Trophoblast cell (in vitro differentiated cells and primary cell): Measurements from ENCODE around the gene EIF4ENIF1.

Source experiments
- DNase-seq, 2 donors: peaks; one replicate each; pipeline ENCODE4 v3.0.0-alpha.2; 2016
- H2AFZ ChIP-seq: 2 replicates; pipeline ENCODE4 v1.6.1; 2013; ENCODE audit warnings: low read length, moderate library complexity, mild to moderate bottlenecking; ENCODE audit not compliant: insufficient read depth, poor library complexity
- H2AK5ac ChIP-seq: 2 replicates; pipeline ENCODE4 v1.6.1; 2013; ENCODE audit warnings: mild to moderate bottlenecking, low read length
- H2BK120ac ChIP-seq: 2 replicates; pipeline ENCODE4 v1.6.1; 2013; ENCODE audit warnings: low read length, mild to moderate bottlenecking, moderate library complexity; ENCODE audit not compliant: insufficient read depth, poor library complexity
- H2BK12ac ChIP-seq: 2 replicates; pipeline ENCODE4 v1.6.1; 2013; ENCODE audit warnings: mild to moderate bottlenecking, low read length, moderate library complexity
- H2BK5ac ChIP-seq: 2 replicates; pipeline ENCODE4 v1.6.1; 2013; ENCODE audit warnings: low read length, low read depth, moderate library complexity, mild to moderate bottlenecking; ENCODE audit not compliant: poor library complexity
- H3K14ac ChIP-seq: 2 replicates; pipeline ENCODE4 v1.6.1; 2013; ENCODE audit warnings: mild to moderate bottlenecking, low read length
- H3K18ac ChIP-seq: 2 replicates; pipeline ENCODE4 v1.6.1; 2013; ENCODE audit warnings: mild to moderate bottlenecking, low read length
- H3K23ac ChIP-seq: 2 replicates; pipeline ENCODE4 v1.6.1; 2013; ENCODE audit warnings: low read length
- H3K27ac ChIP-seq: 2 replicates; pipeline ENCODE4 v1.5.1; 2013; ENCODE audit warnings: low read depth, mild to moderate bottlenecking, inconsistent platforms, low read length, moderate library complexity
- H3K27me3 ChIP-seq: 2 replicates; pipeline ENCODE4 v1.6.1; 2013; ENCODE audit warnings: inconsistent platforms, mild to moderate bottlenecking, low read length, moderate library complexity; ENCODE audit not compliant: insufficient read depth
- H3K36me3 ChIP-seq, 2 experiments: 1 replicate in 1 of 2; 2 replicates in 1 of 2; pipeline ENCODE4 v1.6.1; 2013; ENCODE audit warnings: low read length in 2 of 2, mild to moderate bottlenecking in 2 of 2, moderate library complexity in 1 of 2; ENCODE audit not compliant: insufficient read depth in 2 of 2, control insufficient read depth in 1 of 2
- H3K4ac ChIP-seq: 2 replicates; pipeline ENCODE4 v1.6.1; 2013; ENCODE audit warnings: low read depth, mild to moderate bottlenecking, low read length, moderate library complexity
- H3K4me1 ChIP-seq, 2 experiments: 1 replicate in 1 of 2; 2 replicates in 1 of 2; pipeline ENCODE4 v1.6.1; 2013; ENCODE audit warnings: low read length in 2 of 2, mild to moderate bottlenecking in 2 of 2, moderate library complexity in 1 of 2; ENCODE audit not compliant: insufficient read depth in 2 of 2, control insufficient read depth in 1 of 2
- H3K4me2 ChIP-seq: 2 replicates; pipeline ENCODE4 v1.6.1; 2013; ENCODE audit warnings: inconsistent platforms, mild to moderate bottlenecking, low read length, moderate library complexity
- H3K4me3 ChIP-seq: 2 replicates; pipeline ENCODE4 v1.5.1; 2013; ENCODE audit warnings: mild to moderate bottlenecking, low read depth, low read length, inconsistent platforms
- H3K79me1 ChIP-seq: one replicate; pipeline ENCODE4 v1.6.1; 2013; ENCODE audit warnings: low read length
- H3K79me2 ChIP-seq: 2 replicates; pipeline ENCODE4 v1.6.1; 2013; ENCODE audit warnings: low read length, mild to moderate bottlenecking; ENCODE audit not compliant: control insufficient read depth, insufficient read depth, poor library complexity
- H3K9ac ChIP-seq: 2 replicates; pipeline ENCODE4 v1.6.1; 2013; ENCODE audit warnings: mild to moderate bottlenecking, low read length
- H3K9me3 ChIP-seq: 2 replicates; pipeline ENCODE4 v1.6.1; 2013; ENCODE audit warnings: low read depth, mild to moderate bottlenecking, control low read depth, inconsistent platforms, low read length; ENCODE audit not compliant: insufficient read depth
- H4K12ac ChIP-seq: 2 replicates; pipeline ENCODE4 v1.6.1; 2013; ENCODE audit warnings: low read depth, mild to moderate bottlenecking, low read length, moderate library complexity
- H4K8ac ChIP-seq: 2 replicates; pipeline ENCODE4 v1.6.1; 2013; ENCODE audit warnings: low read depth, mild to moderate bottlenecking, low read length, moderate library complexity
- H4K91ac ChIP-seq: one replicate; pipeline ENCODE4 v1.6.1; 2013; ENCODE audit warnings: low read depth, mild to moderate bottlenecking, low read length, moderate library complexity
- WGBS: extraction: QIAGEN DNeasy Blood & Tissue Kit; methylation state at CpG from one replicate; pipeline ENCODE4 v1.1.7; 2013; ENCODE audit warnings: missing lambda C conversion rate; ENCODE audit not compliant: insufficient read length, insufficient coverage; ENCODE audit errors: extremely low coverage; 5-methylcytosine and 5-hydroxymethylcytosine counted together

The EIF4ENIF1 gene

GRCh38 chr22:31474743-31475142 lies 14.9 kb downstream of the EIF4ENIF1 start:
- Histone ChIP-seq H3K4ac (no peak overlapping the region), H4K91ac (no peak overlapping the region), H3K23ac (no peak overlapping the region), H2AFZ (no peak overlapping the region), H3K36me3 (peaks cover 16 to 20% of the 10 kb centered on the region in 2 experiments), H3K14ac (no peak overlapping the region), H3K4me2 (no peak overlapping the region), H2BK5ac (no peak overlapping the region), H4K12ac (no peak overlapping the region), H3K27me3 (no peaks in the 10 kb centered on the region), H2BK120ac (no peak overlapping the region), H2BK12ac (no peak overlapping the region), H3K4me3 (no peak overlapping the region), H3K18ac (no peak overlapping the region), H3K9ac (no peak overlapping the region), H3K9me3 (no peaks in the 10 kb centered on the region), H3K4me1 (no peaks in the 10 kb centered on the region), H2AK5ac (no peak overlapping the region), H3K79me2 (no peaks in the 10 kb centered on the region), H3K79me1 (no peaks in the 10 kb centered on the region), H3K27ac (no peak overlapping the region), H4K8ac (no peak overlapping the region)
- whole genome bisulfite sequencing = no CpG with 5 or more reads among the region's 2 CpGs
- DNase-seq = no peak

GRCh38 chr22:31465307-31465706 lies 24.3 kb downstream of the EIF4ENIF1 start:
- Histone ChIP-seq H3K18ac (no peak overlapping the region), H2BK5ac (no peak overlapping the region), H3K4me3 (no peak overlapping the region), H3K27ac (no peak overlapping the region), H4K91ac (no peak overlapping the region), H4K8ac (no peak overlapping the region), H3K4ac (no peak overlapping the region), H2AFZ (no peak overlapping the region), H3K79me2 (no peaks in the 10 kb centered on the region), H3K79me1 (no peaks in the 10 kb centered on the region), H4K12ac (no peak overlapping the region), H3K27me3 (no peaks in the 10 kb centered on the region), H3K23ac (no peak overlapping the region), H3K14ac (no peak overlapping the region), H2BK120ac (no peak overlapping the region), H2AK5ac (no peak overlapping the region), H3K9ac (no peak overlapping the region), H3K9me3 (no peaks in the 10 kb centered on the region), H3K36me3 (peaks cover 30 to 34% of the 10 kb centered on the region in 2 experiments), H2BK12ac (no peak overlapping the region), H3K4me1 (no peaks in the 10 kb centered on the region), H3K4me2 (no peak overlapping the region)
- no CpG with 5 or more reads among the region's 2 CpGs for WGBS
- no peak for DNase-seq

- no CpG with 5 or more reads among the region's 3 CpGs for WGBS
Observed at GRCh38 chr22:31461699-31462098, 27.9 kb downstream of the EIF4ENIF1 start.

GRCh38 chr22:31451709-31452571 lies 37.7 kb downstream of the EIF4ENIF1 start:
- no peak overlapping the region for H3K23ac ChIP-seq
- no peak overlapping the region for H2BK12ac ChIP-seq
- no peaks in the 10 kb centered on the region for H3K79me2 ChIP-seq
- H2BK120ac ChIP-seq = no peak overlapping the region
- WGBS = no CpG with 5 or more reads among the region's 5 CpGs
- H3K27me3 ChIP-seq = no peaks in the 10 kb centered on the region
- no peak overlapping the region for H3K4me3 ChIP-seq
- no peaks in the 10 kb centered on the region for H3K4me1 ChIP-seq
- H2AK5ac ChIP-seq = no peak overlapping the region
- no peak overlapping the region for H4K12ac ChIP-seq
- H3K9ac ChIP-seq = no peak overlapping the region
- H2AFZ ChIP-seq = no peak overlapping the region
- H4K91ac ChIP-seq = no peak overlapping the region
- DNase-seq = peak; percentile 5 to 51
- H3K36me3 ChIP-seq = peaks cover 22 to 23% of the 10 kb centered on the region in 2 experiments
- H3K27ac ChIP-seq = no peak overlapping the region
- H4K8ac ChIP-seq = no peak overlapping the region
- no peak overlapping the region for H3K4ac ChIP-seq
- H2BK5ac ChIP-seq = no peak overlapping the region
- no peak overlapping the region for H3K4me2 ChIP-seq
- no peak overlapping the region for H3K14ac ChIP-seq
- H3K79me1 ChIP-seq = no peaks in the 10 kb centered on the region
- no peak overlapping the region for H3K18ac ChIP-seq
- H3K9me3 ChIP-seq = no peaks in the 10 kb centered on the region

More at GRCh38 chr22:31461699-31462098, 27.9 kb downstream of the EIF4ENIF1 start:
- DNase-seq = no peak
- Histone ChIP-seq H3K23ac (no peak overlapping the region), H3K79me2 (no peaks in the 10 kb centered on the region), H3K9me3 (no peaks in the 10 kb centered on the region), H2AK5ac (no peak overlapping the region), H4K8ac (no peak overlapping the region), H3K27me3 (no peaks in the 10 kb centered on the region), H3K14ac (no peak overlapping the region), H4K12ac (no peak overlapping the region), H3K36me3 (peaks cover 28 to 31% of the 10 kb centered on the region in 2 experiments), H3K18ac (no peak overlapping the region), H3K4ac (no peak overlapping the region), H3K27ac (no peak overlapping the region), H3K4me3 (no peak overlapping the region), H2BK5ac (no peak overlapping the region), H2BK120ac (no peak overlapping the region), H3K4me2 (no peak overlapping the region), H4K91ac (no peak overlapping the region), H3K79me1 (no peaks in the 10 kb centered on the region), H2AFZ (no peak overlapping the region), H2BK12ac (no peak overlapping the region), H3K4me1 (no peaks in the 10 kb centered on the region), H3K9ac (no peak overlapping the region)
